A549 (cell line): ENCODE measurements around the gene SECISBP2L.

ENCODE experiments used
- RAD21 ChIP-seq, 2 experiments: fragments of >200 bp in 1 of 2; sonication (Bioruptor Twin) in 1 of 2; formaldehyde crosslinking in 1 of 2; IDR thresholded peaks in 1 of 2; conservative IDR thresholded peaks in 1 of 2; 2 replicates in 1 of 2; 3 replicates in 1 of 2; pipeline ENCODE4 v1.6.1; 2012 to 2018; ENCODE audit warnings: inconsistent platforms in 1 of 2
- TF ChIP-seq, protein P1 (sequence below): fragments of >200 bp; sonication (Bioruptor Twin); formaldehyde crosslinking; IDR thresholded peaks from 3 replicates; pipeline ENCODE4 v1.5.1; 2016

GRCh38 chr15:48964898-48965297 is 81.3 kb downstream of the SECISBP2L start:
- TF ChIP-seq RAD21 (conservative IDR thresholded peaks at IDR 0.05 in 1 of 2, IDR thresholded peaks at IDR 0.05 in 1 of 2) = no peak
- TF ChIP-seq, protein P1, sequence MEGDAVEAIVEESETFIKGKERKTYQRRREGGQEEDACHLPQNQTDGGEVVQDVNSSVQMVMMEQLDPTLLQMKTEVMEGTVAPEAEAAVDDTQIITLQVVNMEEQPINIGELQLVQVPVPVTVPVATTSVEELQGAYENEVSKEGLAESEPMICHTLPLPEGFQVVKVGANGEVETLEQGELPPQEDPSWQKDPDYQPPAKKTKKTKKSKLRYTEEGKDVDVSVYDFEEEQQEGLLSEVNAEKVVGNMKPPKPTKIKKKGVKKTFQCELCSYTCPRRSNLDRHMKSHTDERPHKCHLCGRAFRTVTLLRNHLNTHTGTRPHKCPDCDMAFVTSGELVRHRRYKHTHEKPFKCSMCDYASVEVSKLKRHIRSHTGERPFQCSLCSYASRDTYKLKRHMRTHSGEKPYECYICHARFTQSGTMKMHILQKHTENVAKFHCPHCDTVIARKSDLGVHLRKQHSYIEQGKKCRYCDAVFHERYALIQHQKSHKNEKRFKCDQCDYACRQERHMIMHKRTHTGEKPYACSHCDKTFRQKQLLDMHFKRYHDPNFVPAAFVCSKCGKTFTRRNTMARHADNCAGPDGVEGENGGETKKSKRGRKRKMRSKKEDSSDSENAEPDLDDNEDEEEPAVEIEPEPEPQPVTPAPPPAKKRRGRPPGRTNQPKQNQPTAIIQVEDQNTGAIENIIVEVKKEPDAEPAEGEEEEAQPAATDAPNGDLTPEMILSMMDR = no peak
